ENCODE results near the gene LHFPL6. TPM values are rescaled to one million over a fixed set of nuclear protein-coding genes. Genes with fewer than 3 reads are reported as not detected.

LHFPL6 gene
- polyA plus RNA-seq, 5 donors = 83.3 to 103 (median 92.4) TPM

- no peak for DNase-seq
Measured at GRCh38 chr13:39557285-39557955, 45.6 kb downstream of the LHFPL6 start.

- no peak for DNase-seq
Measured at GRCh38 chr13:39556866-39557265, 46.1 kb downstream of the LHFPL6 start.

GRCh38 chr13:39554371-39554770 lies 48.6 kb downstream of the LHFPL6 start:
- DNase-seq = no peak

GRCh38 chr13:39552246-39552645 lies 50.7 kb downstream of the LHFPL6 start:
- no peak for DNase-seq

GRCh38 chr13:39550931-39551330 lies 52.1 kb downstream of the LHFPL6 start:
- no peak for DNase-seq

GRCh38 chr13:39547108-39547507 lies 55.9 kb downstream of the LHFPL6 start:
- no peak for DNase-seq

GRCh38 chr13:39542361-39542760 lies 60.6 kb downstream of the LHFPL6 start:
- DNase-seq = no peak

- no peak for DNase-seq
Measured at GRCh38 chr13:39540929-39541605, 61.9 kb downstream of the LHFPL6 start.

- DNase-seq = no peak
Measured at GRCh38 chr13:39538816-39539790, 63.9 kb downstream of the LHFPL6 start.

GRCh38 chr13:39536906-39537305 lies 66.1 kb downstream of the LHFPL6 start:
- DNase-seq = no peak

- DNase-seq = no peak
Measured at GRCh38 chr13:39536274-39536673, 66.7 kb downstream of the LHFPL6 start.

GRCh38 chr13:39533651-39534150 lies 69.3 kb downstream of the LHFPL6 start:
- DNase-seq = no peak

- no peak for DNase-seq
Measured at GRCh38 chr13:39531646-39532045, 71.3 kb downstream of the LHFPL6 start.

GRCh38 chr13:39530916-39531315 lies 72.1 kb downstream of the LHFPL6 start:
- DNase-seq = peak; percentile 31 to 37

- no peak for DNase-seq
Measured at GRCh38 chr13:39528661-39528980, 74.4 kb downstream of the LHFPL6 start.

- no peak for DNase-seq
Measured at GRCh38 chr13:39527961-39528660, 74.9 kb downstream of the LHFPL6 start.

GRCh38 chr13:39527301-39527700 lies 75.7 kb downstream of the LHFPL6 start:
- DNase-seq = no peak

- no peak for DNase-seq
Measured at GRCh38 chr13:39526499-39526898, 76.5 kb downstream of the LHFPL6 start.

GRCh38 chr13:39525506-39525905 lies 77.5 kb downstream of the LHFPL6 start:
- no peak for DNase-seq

- no peak for DNase-seq
Measured at GRCh38 chr13:39524795-39525194, 78.2 kb downstream of the LHFPL6 start.

- no peak for DNase-seq
Measured at GRCh38 chr13:39522329-39522728, 80.7 kb downstream of the LHFPL6 start.

GRCh38 chr13:39521701-39522100 lies 81.3 kb downstream of the LHFPL6 start:
- no peak for DNase-seq

All from right lung (tissue), 5 donors.